Tibial nerve (tissue), 4 donors: ENCODE measurements around the gene RAB1A.

Source experiments
- EP300 ChIP-seq, 2 donors: sonication (generic); formaldehyde crosslinking; IDR thresholded peaks; one replicate each; pipeline ENCODE4 v1.6.1; 2017; ENCODE audit warnings: antibody characterized with exemption in 2 of 2, mild to moderate bottlenecking in 1 of 2
- POLR2A ChIP-seq, 2 donors: fragments of 450-650 bp; IDR thresholded peaks; one replicate each; pipeline ENCODE4 v1.6.1; 2017; ENCODE audit warnings: antibody characterized with exemption in 2 of 2, mild to moderate bottlenecking in 2 of 2, moderate library complexity in 2 of 2
- TF ChIP-seq, protein P1 (sequence below), 5 experiments: fragments of 200-600 bp in 3 of 5; fragments of 450-650 bp in 2 of 5; sonication (generic) in 3 of 5; IDR thresholded peaks; one replicate each; pipeline ENCODE4 v1.5.1; 2016 to 2019; ENCODE audit warnings: antibody characterized with exemption in 5 of 5, mild to moderate bottlenecking in 3 of 5, moderate library complexity in 2 of 5

DNA sequence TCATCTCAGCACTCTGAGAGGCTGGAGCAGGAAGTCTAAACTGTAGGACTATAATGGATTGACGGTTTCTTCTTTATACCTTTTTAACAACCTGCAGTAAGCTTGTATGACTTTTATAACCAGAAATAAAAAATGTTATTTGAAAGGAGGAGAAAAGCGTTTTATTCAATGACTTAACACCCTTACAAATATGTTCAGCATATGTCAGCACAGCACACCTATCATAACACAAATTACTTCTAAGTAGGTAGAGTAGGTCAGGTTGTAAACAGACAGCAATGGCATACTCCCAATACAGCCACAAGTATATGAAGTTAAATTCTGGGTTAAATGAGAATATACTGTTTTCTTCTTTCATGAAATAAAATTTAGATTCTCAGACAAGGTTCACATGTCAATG lies 16.1 kb downstream of the RAB1A start:
- no peak for TF ChIP-seq EP300 (IDR thresholded peaks at IDR 0.05)
- TF ChIP-seq, protein P1, sequence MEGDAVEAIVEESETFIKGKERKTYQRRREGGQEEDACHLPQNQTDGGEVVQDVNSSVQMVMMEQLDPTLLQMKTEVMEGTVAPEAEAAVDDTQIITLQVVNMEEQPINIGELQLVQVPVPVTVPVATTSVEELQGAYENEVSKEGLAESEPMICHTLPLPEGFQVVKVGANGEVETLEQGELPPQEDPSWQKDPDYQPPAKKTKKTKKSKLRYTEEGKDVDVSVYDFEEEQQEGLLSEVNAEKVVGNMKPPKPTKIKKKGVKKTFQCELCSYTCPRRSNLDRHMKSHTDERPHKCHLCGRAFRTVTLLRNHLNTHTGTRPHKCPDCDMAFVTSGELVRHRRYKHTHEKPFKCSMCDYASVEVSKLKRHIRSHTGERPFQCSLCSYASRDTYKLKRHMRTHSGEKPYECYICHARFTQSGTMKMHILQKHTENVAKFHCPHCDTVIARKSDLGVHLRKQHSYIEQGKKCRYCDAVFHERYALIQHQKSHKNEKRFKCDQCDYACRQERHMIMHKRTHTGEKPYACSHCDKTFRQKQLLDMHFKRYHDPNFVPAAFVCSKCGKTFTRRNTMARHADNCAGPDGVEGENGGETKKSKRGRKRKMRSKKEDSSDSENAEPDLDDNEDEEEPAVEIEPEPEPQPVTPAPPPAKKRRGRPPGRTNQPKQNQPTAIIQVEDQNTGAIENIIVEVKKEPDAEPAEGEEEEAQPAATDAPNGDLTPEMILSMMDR (IDR thresholded peaks at IDR 0.05): no peak
- no peak for TF ChIP-seq POLR2A (IDR thresholded peaks at IDR 0.05)
